ENCODE results near the gene CCHCR1.
"Not testable (repeated sequence)": the region's sequence is repeated elsewhere in the genome, so short reads cannot be mapped to it uniquely, and the experiment has no call there.

Gene CCHCR1

DNA sequence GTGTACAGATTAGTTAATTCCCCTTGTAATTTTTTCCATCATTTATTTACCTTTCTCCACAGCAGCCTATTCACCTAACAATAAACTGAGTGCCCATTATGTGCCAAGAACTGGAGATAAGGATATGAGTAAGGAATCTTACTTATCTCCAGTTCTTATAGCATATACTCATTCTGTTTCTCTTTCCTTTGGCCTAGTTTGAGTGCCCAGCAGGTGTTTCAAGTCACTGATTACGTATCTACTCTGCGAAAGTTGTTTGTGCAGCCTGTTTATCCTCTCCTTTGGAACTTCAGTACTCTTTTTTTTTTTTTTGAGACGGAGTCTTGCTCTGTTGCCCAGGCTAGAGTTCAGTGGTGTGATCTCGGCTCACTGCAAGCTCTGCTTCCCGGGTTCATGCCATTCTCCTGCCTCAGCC, 30.2 kb upstream of the CCHCR1 start:
- TF ChIP-seq, protein P1, sequence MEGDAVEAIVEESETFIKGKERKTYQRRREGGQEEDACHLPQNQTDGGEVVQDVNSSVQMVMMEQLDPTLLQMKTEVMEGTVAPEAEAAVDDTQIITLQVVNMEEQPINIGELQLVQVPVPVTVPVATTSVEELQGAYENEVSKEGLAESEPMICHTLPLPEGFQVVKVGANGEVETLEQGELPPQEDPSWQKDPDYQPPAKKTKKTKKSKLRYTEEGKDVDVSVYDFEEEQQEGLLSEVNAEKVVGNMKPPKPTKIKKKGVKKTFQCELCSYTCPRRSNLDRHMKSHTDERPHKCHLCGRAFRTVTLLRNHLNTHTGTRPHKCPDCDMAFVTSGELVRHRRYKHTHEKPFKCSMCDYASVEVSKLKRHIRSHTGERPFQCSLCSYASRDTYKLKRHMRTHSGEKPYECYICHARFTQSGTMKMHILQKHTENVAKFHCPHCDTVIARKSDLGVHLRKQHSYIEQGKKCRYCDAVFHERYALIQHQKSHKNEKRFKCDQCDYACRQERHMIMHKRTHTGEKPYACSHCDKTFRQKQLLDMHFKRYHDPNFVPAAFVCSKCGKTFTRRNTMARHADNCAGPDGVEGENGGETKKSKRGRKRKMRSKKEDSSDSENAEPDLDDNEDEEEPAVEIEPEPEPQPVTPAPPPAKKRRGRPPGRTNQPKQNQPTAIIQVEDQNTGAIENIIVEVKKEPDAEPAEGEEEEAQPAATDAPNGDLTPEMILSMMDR (conservative IDR thresholded peaks at IDR 0.05; ENCODE audit: low read depth, low read length), result no peak
- H3K4me3 ChIP-seq (ENCODE audit: low read length), result no peak overlapping the region
- no peak for DNase-seq (ENCODE audit: low read depth)

DNA sequence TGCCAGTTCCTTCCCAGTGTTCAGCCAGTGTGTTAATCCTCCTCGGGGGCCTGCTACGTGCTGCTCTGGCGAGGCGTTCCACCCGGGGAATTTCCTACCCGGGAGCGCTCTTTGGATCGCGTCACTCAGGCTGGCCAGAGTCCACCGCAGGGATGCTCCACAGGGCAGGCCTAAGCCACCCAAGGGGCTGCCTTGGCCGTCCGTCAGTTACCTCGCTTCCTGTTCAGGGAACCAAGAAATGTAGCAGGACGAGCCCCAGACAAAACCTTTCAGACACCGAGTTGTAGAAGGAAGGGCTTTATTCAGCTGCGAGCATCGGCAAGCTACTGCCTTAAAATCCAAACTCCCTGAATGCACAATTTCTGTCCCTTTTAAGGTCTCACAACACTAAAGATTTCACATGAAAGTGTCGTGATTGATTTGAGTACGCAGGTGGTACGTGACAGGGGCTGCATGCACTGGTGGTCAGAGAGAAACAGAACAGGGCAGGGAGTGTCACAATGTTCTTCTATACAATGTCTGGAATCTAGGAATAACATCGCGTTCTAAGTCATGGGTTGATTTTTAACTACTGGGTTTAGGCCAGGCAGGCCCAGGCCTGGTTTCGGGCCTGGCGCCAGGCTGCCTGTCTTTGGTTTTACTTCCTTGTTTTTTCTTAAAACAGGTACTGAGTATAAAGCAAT, 28.6 kb upstream of the CCHCR1 start:
- DNase-seq (ENCODE audit: low read depth), result no peak
- TF ChIP-seq, protein P1 (conservative IDR thresholded peaks at IDR 0.05; ENCODE audit: low read depth, low read length), result no peak
- H3K4me3 ChIP-seq (ENCODE audit: low read length), result no peak overlapping the region

DNA sequence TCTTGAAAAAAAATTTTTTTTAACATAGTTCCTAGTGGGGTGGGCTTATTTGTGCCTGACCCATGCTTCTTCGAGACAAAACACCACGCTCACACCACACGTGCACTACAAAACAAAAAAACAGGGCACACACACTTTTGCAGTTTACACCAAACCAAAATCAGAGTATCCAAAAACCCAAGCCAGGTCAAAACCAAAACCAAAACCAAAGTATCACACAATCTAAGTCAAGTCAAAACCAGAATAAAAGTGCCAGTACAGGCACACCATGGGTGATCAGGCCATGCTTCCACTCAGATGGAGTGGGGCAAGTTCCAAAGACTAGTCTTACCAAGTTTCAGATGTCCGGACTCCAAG, 28.1 kb upstream of the CCHCR1 start:
- H3K4me3 ChIP-seq (ENCODE audit: low read length); DNase-seq (ENCODE audit: low read depth): not testable (repeated sequence)

DNA sequence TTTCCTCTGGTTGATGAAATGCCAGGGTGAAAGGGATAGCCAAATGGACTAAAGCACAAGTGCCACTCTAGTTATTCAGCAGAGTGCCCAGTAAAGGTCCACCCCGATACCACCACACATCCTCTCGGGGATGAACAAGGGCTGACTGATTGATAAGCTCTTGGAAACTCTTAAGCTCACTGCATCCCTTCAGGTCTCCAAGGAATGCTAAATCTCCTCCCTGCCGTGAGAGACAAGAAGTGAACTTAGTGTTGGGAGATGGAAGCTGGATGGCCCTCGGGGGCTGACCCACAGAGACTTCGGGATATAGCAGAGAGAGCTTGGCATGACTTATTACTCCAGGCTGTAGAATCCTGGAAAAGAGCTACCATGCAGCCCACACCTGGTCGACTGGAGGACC, 26.3 kb upstream of the CCHCR1 start:
- not testable (repeated sequence) for H3K4me3 ChIP-seq (ENCODE audit: low read length); DNase-seq (ENCODE audit: low read depth)

DNA sequence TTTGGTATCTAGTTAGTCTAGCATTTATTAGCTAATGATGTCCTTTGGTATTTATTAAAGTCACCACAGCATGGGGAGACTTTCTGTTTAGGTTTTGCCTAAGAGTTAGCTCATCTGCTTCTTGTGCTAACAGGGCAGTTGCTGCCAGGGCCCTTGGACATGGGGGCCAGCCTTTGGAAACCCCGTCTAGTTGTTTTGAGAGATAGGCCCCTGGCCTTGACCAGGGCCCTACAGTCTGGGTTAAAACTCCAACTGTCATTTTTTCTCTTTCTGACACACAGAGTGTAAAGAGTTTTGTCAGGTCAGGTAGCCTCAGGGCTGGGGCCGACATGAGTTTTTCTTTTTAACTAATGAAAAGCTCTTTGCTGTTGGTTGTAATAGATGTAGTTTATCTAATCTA, 25.7 kb upstream of the CCHCR1 start:
- H3K4me3 ChIP-seq (ENCODE audit: low read length); DNase-seq (ENCODE audit: low read depth): not testable (repeated sequence)

DNA sequence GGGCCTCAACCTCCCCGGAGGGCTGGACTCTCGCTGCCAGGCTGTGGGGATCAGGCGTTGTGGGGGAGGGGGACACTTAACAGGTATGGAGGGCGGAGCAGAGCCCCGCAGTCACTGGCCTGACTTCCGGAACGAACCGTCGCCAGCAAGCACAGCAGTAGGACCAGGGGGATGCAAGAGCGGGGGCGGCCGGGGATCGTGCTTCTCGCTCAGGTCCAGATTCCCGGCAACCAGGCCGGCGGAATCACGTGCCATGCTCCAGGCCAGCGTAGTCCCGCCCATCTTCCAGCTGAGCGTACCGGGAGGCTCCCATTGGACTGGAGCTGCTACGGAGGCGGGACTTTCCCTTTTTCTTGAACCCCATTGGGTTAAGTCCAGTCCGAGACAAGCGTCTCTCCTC, 22.9 kb upstream of the CCHCR1 start:
- TF ChIP-seq, protein P1 (conservative IDR thresholded peaks at IDR 0.05; ENCODE audit: low read depth, low read length), result no peak
- peak overlapping the region; percentile 34 for H3K4me3 ChIP-seq (ENCODE audit: low read length)
- no peak for DNase-seq (ENCODE audit: low read depth)

DNA sequence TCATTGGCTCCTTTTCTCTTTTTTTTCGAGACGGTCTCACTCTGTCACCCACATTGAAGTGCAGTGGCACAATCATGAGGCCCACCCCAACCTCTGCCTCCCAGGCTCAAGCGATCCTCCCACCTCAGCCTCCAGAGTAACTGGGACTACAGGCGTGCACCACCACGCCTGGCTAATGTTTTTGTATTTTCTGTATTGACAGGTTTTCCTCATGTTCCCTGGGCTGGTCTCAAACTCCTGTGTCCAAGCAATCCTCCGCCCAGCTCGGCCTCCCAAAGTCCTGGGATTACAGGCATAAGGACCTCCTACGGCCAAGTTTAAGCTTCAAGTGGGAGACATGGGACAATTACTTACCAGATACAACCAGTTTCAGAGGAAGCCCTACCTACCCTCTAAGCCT, 22.3 kb upstream of the CCHCR1 start:
- H3K4me3 ChIP-seq (ENCODE audit: low read length), result peak overlapping the region; percentile 34
- TF ChIP-seq, protein P1 (conservative IDR thresholded peaks at IDR 0.05; ENCODE audit: low read depth, low read length), result no peak
- no peak for DNase-seq (ENCODE audit: low read depth)

DNA sequence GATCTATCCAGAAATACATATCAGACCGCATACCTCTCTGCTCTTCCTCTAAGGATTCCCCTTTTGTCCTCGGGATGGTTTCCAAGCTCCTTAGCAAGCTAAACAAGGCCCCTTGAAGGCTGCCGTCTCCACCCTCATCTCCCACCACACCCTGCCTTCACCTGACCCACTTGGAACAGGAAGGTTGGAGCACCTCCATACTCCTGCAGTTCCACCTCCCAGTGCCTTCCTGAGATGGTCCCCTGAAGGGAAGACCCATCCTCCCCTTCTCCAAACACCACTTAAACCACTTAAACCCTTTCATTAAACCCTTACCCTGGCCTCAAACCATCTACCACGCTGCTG, 21.4 kb upstream of the CCHCR1 start:
- no peak for DNase-seq (ENCODE audit: low read depth)
- TF ChIP-seq, protein P1 (conservative IDR thresholded peaks at IDR 0.05; ENCODE audit: low read depth, low read length), result no peak
- H3K4me3 ChIP-seq (ENCODE audit: low read length), result no peak overlapping the region

Measured in retinal pigment epithelial cell (primary cell).